GM21825 (cell line): Measurements from ENCODE around the gene BCORL1.

Experiments
- ATAC-seq: cut with Tn5 transposase; IDR thresholded peaks from one replicate; pipeline ENCODE4 v1.9.1; 2021; ENCODE audit warnings: mild to moderate bottlenecking, moderate library complexity; ENCODE audit not compliant: unreplicated experiment

Gene BCORL1

GRCh38 chrX:129963729-129964128, 18.7 kb upstream of the BCORL1 start:
- no peak for ATAC-seq

- no peak for ATAC-seq
Measured at GRCh38 chrX:129965166-129965565, 17.3 kb upstream of the BCORL1 start.

- no peak for ATAC-seq
Measured at GRCh38 chrX:129968968-129969367, 13.5 kb upstream of the BCORL1 start.

GRCh38 chrX:129976441-129976840, 6.0 kb upstream of the BCORL1 start:
- ATAC-seq: no peak

GRCh38 chrX:129979207-129979920, 3.1 kb upstream of the BCORL1 start:
- no peak for ATAC-seq

GRCh38 chrX:129980001-129980401, 2.4 kb upstream of the BCORL1 start:
- ATAC-seq: no peak

- ATAC-seq: no peak
Measured at GRCh38 chrX:129980540-129981199, 1.8 kb upstream of the BCORL1 start.

GRCh38 chrX:129981200-129981553, 1.3 kb upstream of the BCORL1 start:
- ATAC-seq: no peak

- no peak for ATAC-seq
Measured at GRCh38 chrX:129981752-129982299, 609 bp upstream of the BCORL1 start.

GRCh38 chrX:129983575-129984110, 1.2 kb downstream of the BCORL1 start:
- ATAC-seq: no peak

GRCh38 chrX:129984111-129984958, 1.9 kb downstream of the BCORL1 start:
- no peak for ATAC-seq

GRCh38 chrX:129987871-129988270, 5.4 kb downstream of the BCORL1 start:
- no peak for ATAC-seq

GRCh38 chrX:129992181-129992580, 9.7 kb downstream of the BCORL1 start:
- ATAC-seq: no peak

- ATAC-seq: no peak
Measured at GRCh38 chrX:129996120-129996519, 13.7 kb downstream of the BCORL1 start.

GRCh38 chrX:129997086-129997485, 14.7 kb downstream of the BCORL1 start:
- ATAC-seq: no peak

- ATAC-seq: no peak
Measured at GRCh38 chrX:129998021-129998420, 15.6 kb downstream of the BCORL1 start.

GRCh38 chrX:130001893-130002292, 19.5 kb downstream of the BCORL1 start:
- no peak for ATAC-seq

GRCh38 chrX:130002541-130002940, 20.1 kb downstream of the BCORL1 start:
- ATAC-seq: no peak

GRCh38 chrX:130005089-130005807, 22.8 kb downstream of the BCORL1 start:
- ATAC-seq: no peak

- ATAC-seq: no peak
Measured at GRCh38 chrX:130009658-130010223, 27.3 kb downstream of the BCORL1 start.
